OCI-LY7 (cell line): ENCODE data around the gene GPBP1L1. TPM values are rescaled to one million over a fixed set of nuclear protein-coding genes. Genes with fewer than 3 reads are reported as not detected.

Experiments used
- Bru-seq: library from RNA; stranded (reverse); fragments of 400-500 nt; gene quantifications from one replicate; lab custom pipeline; 2021; lab: Mats Ljungman, UMichigan
- BruChase-seq, 2 experiments: library from RNA; stranded (reverse); fragments of 400-500 nt; gene quantifications; one replicate each; lab custom pipeline; 2021; lab: Mats Ljungman, UMichigan
- BruUV-seq: library from RNA; stranded (reverse); fragments of 400-500 nt; replicated peaks from 2 replicates; lab custom pipeline; 2021; lab: Mats Ljungman, UMichigan
- CTCF ChIA-PET: fragments of 300-600 bp; sonication (Branson Sonifier 250); formaldehyde crosslinking; loops from one replicate; lab custom pipeline; 2022; ENCODE audit warnings: antibody characterized with exemption; ENCODE audit not compliant: unreplicated experiment; lab: Charles Lee
- POLR2A ChIA-PET: fragments of 300-600 bp; sonication (Branson Sonifier 250); formaldehyde crosslinking; loops from one replicate; lab custom pipeline; 2022; ENCODE audit warnings: antibody characterized with exemption; lab: Charles Lee
- DNase-seq: peaks from one replicate; pipeline ENCODE4 v3.0.0-alpha.2; 2015; ENCODE audit warnings: low spot score
- H2AFZ ChIP-seq: fragments of 200-600 bp; sonication (generic), shearing (Covaris generic); 2 replicates; pipeline ENCODE4 v1.6.1; 2014; ENCODE audit warnings: mild to moderate bottlenecking, antibody characterized with exemption, low read length, moderate library complexity
- H3K27ac ChIP-seq: fragments of 200-600 bp; sonication (generic); 2 replicates; pipeline ENCODE4 v1.5.1; 2014; ENCODE audit warnings: mixed run types, low read depth, mild to moderate bottlenecking, moderate library complexity, low read length, inconsistent platforms; ENCODE audit not compliant: poor library complexity, severe bottlenecking
- H3K36me3 ChIP-seq: fragments of 200-600 bp; sonication (generic); 2 replicates; pipeline ENCODE4 v1.6.1; 2014; ENCODE audit warnings: mild to moderate bottlenecking, antibody characterized with exemption, low read length, moderate library complexity, mixed read lengths; ENCODE audit not compliant: insufficient read depth
- H3K4me1 ChIP-seq: fragments of 200-600 bp; sonication (generic); 2 replicates; pipeline ENCODE4 v1.5.1; 2014; ENCODE audit warnings: mild to moderate bottlenecking, low read length; ENCODE audit not compliant: insufficient read depth, poor library complexity, severe bottlenecking
- H3K4me2 ChIP-seq: fragments of 200-600 bp; sonication (generic); 2 replicates; pipeline ENCODE4 v1.6.1; 2014; ENCODE audit warnings: mild to moderate bottlenecking, low read length
- H3K4me3 ChIP-seq: fragments of 200-600 bp; sonication (generic); 2 replicates; pipeline ENCODE4 v1.5.1; 2014; ENCODE audit warnings: mild to moderate bottlenecking, low read depth, low read length; ENCODE audit not compliant: poor library complexity, severe bottlenecking
- H3K79me2 ChIP-seq: fragments of 200-600 bp; sonication (generic); 2 replicates; pipeline ENCODE4 v1.6.1; 2016; ENCODE audit warnings: low read depth, mild to moderate bottlenecking, low read length, moderate library complexity, mixed read lengths; ENCODE audit not compliant: insufficient read depth
- H3K9me2 ChIP-seq: fragments of 200-600 bp; sonication (generic); 2 replicates; pipeline ENCODE4 v1.6.1; 2016; ENCODE audit warnings: mild to moderate bottlenecking, low read length, mixed read lengths; ENCODE audit not compliant: insufficient read depth
- H3K9me3 ChIP-seq: fragments of 200-600 bp; sonication (generic); 2 replicates; pipeline ENCODE4 v1.6.1; 2014; ENCODE audit warnings: mild to moderate bottlenecking, mixed run types, low read length, mixed read lengths
- H4K20me1 ChIP-seq: fragments of 200-600 bp; sonication (generic); 2 replicates; pipeline ENCODE4 v1.6.1; 2014; ENCODE audit warnings: mild to moderate bottlenecking, antibody characterized with exemption, low read length, moderate library complexity, mixed read lengths; ENCODE audit not compliant: insufficient read depth
- EZH2phosphoT487 ChIP-seq: fragments of 200-600 bp; sonication (generic); IDR thresholded peaks from 2 replicates; pipeline ENCODE4 v1.6.1; 2018; ENCODE audit warnings: low read depth, borderline replicate concordance, mild to moderate bottlenecking, mixed run types, antibody characterized with exemption, low read length, moderate library complexity, mixed read lengths
- intact Hi-C: fragments of 100-400 bp; cut with micrococcal nuclease; formaldehyde crosslinking; loops from one replicate; pipeline ENCODE4 v1.10.0; 2022; ENCODE audit not compliant: unreplicated experiment
- long read RNA-seq: library from polyadenylated mRNA; stranded (forward); transcript quantifications from one replicate; pipeline ENCODE4 v2.0.0, GENCODE V29; 2022
- total RNA-seq, 2 experiments: library from RNA; depleted of rRNA in 1 of 2; stranded (reverse); fragments of >200 nt in 1 of 2; shearing (Covaris generic) in 1 of 2; gene quantifications; 2 replicates each; pipeline ENCODE4 v1.2.3, GENCODE V29; 2014 to 2022
- TF ChIP-seq, protein P1 (sequence below): fragments of 200-600 bp; sonication (generic); conservative IDR thresholded peaks from 2 replicates; pipeline ENCODE4 v1.5.1; 2014; ENCODE audit warnings: mild to moderate bottlenecking, antibody characterized with exemption, low read length, moderate library complexity, mixed read lengths

The GPBP1L1 gene, protein sequence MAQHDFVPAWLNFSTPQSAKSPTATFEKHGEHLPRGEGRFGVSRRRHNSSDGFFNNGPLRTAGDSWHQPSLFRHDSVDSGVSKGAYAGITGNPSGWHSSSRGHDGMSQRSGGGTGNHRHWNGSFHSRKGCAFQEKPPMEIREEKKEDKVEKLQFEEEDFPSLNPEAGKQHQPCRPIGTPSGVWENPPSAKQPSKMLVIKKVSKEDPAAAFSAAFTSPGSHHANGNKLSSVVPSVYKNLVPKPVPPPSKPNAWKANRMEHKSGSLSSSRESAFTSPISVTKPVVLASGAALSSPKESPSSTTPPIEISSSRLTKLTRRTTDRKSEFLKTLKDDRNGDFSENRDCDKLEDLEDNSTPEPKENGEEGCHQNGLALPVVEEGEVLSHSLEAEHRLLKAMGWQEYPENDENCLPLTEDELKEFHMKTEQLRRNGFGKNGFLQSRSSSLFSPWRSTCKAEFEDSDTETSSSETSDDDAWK
- 89.7 and 101 TPM in 2 replicates for total RNA-seq (2014; rRNA removed; shearing (Covaris generic))
- total RNA-seq (2022): 117 and 130 TPM in 2 replicates
- percentile 93 among the genes with signal in this experiment for Bru-seq, nascent RNA
- BruChase-seq, experiment 1, labeled RNA remaining after a 6-hour chase: percentile 91 among the genes with signal in this experiment
- BruChase-seq, experiment 2, labeled RNA remaining after a 2-hour chase: percentile 93 among the genes with signal in this experiment
- long read RNA-seq, transcript GPBP1L1-201 (12 exons, 3,599 nt): minor isoform, 19 of 207 reads
- long read RNA-seq, transcript GPBP1L1-202 (13 exons, 3,736 nt): major isoform, 63 of 207 reads
- long read RNA-seq, partial matches to known transcripts: 14 of 207 reads
- long read RNA-seq, other reads (novel, unspliced or antisense): 110 of 207 reads

DNA sequence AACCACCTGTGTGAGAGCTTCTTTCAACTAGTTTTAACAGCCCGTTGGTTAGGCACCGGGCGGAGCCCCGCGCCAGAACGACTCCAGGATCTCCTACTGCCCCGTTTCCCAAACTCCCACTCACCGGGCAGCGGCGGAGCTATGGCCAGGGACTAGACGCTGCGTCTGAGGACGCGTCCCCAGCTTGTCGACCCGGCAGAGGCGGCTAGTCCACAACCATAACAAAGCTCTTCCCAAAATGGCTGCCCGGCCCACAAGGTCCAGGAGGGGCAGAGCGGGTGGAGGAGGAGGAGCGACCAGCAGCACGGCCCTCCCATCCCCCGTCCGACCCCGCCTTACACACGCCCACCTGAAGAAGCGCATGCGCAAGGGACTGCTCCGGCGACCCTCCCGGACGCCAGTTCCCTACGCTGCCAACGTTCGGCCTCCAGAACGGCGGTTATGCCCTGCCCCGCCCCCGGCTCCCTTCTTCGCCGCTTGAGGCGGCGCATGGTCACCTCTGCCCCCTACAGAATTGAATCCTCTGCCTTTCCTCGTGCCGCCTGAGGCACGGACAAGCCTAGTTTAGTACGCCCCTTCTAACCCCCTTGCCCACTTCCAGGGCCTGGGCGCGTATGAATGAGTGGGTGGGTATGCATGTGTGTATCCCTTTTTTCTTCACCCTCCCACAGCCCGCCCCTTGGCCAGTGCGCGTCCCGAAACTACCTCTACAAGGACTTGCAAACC, at the start of gene GPBP1L1:
TSS of gene GPBP1L1 (minus strand) at position 246 of the 726 bp plus-strand sequence. CDS start 27,446 bp downstream, outside the sequence.
- intact Hi-C loops: loop anchor here (1.0 to 10.0 kb wide), 8 partner anchors 64 to 561 kb away; partner anchors contain the start of genes IPP, MAST2, MUTYH and PIK3R3
- Histone ChIP-seq H4K20me1 (peaks cover 26% of the 10 kb centered on the region), H3K4me2 (peak within 1 kb of the TSS; percentile 96), H3K4me1 (peaks cover 37% of the 10 kb centered on the region), H3K4me3 (peak within 1 kb of the TSS; percentile 94), H3K9me2 (no peaks in the 10 kb centered on the region), H3K36me3 (peaks cover 35% of the 10 kb centered on the region), H3K9me3 (no peaks in the 10 kb centered on the region), H3K79me2 (peaks cover 83% of the 10 kb centered on the region), H3K27ac (peak within 1 kb of the TSS; percentile 91), H2AFZ (peak within 1 kb of the TSS; percentile 61; the same call in 1 of the 2 replicates)
- CTCF ChIA-PET: interaction anchor here (1.5 kb wide), 1 partner anchor 177 kb away, joined by 4 read pairs; no protein-coding TSS in a partner anchor
- TF ChIP-seq, protein P1, sequence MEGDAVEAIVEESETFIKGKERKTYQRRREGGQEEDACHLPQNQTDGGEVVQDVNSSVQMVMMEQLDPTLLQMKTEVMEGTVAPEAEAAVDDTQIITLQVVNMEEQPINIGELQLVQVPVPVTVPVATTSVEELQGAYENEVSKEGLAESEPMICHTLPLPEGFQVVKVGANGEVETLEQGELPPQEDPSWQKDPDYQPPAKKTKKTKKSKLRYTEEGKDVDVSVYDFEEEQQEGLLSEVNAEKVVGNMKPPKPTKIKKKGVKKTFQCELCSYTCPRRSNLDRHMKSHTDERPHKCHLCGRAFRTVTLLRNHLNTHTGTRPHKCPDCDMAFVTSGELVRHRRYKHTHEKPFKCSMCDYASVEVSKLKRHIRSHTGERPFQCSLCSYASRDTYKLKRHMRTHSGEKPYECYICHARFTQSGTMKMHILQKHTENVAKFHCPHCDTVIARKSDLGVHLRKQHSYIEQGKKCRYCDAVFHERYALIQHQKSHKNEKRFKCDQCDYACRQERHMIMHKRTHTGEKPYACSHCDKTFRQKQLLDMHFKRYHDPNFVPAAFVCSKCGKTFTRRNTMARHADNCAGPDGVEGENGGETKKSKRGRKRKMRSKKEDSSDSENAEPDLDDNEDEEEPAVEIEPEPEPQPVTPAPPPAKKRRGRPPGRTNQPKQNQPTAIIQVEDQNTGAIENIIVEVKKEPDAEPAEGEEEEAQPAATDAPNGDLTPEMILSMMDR: no peak
- TF ChIP-seq EZH2phosphoT487: no peak
- peak; percentile 97 for DNase-seq
- no TSS peak for BruUV-seq
- POLR2A ChIA-PET: interaction anchor here (0.5 to 2.6 kb wide), 17 partner anchors 11 to 513 kb away, joined by 3 to 14 read pairs (median 3); partner anchors contain the start of genes CCDC163 and MMACHC

DNA sequence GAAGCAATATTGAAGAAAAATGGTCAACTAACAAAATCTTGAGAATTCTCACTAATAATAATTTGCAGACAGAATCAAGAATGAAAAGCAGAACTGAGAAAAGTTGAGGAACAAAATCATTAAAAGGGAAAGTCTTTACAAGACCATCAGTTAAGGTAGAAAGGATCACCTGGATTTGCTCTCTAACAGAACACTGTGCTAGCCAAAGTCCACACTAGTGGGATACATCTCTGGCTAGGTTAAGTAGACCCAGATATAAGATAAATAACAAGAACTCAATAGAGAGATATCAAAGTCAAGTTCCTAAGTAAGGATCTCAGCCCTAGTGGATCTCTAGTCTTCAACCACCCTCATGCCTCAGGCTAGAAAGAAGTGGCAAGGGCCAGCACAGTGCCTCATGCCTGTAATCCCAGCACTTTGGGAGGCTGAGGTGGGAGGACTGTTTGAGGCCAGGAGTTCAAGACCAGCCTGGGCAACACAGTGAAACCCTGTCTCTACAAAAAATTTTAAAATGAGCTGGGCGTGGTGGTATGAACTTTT, 44.5 kb upstream of the GPBP1L1 start:
- Histone ChIP-seq H3K9me3 (no peaks in the 10 kb centered on the region), H3K36me3 (no peaks in the 10 kb centered on the region), H3K79me2 (no peaks in the 10 kb centered on the region), H3K4me3 (no peak overlapping the region), H2AFZ (no peak overlapping the region), H3K4me2 (peak overlapping the region; percentile 5; the same call in 1 of the 2 replicates), H4K20me1 (no peaks in the 10 kb centered on the region), H3K9me2 (no peaks in the 10 kb centered on the region), H3K27ac (no peak overlapping the region), H3K4me1 (peaks cover 16% of the 10 kb centered on the region)
- ChIA-PET CTCF (no interaction called here), POLR2A (interaction anchor here (0.9 to 1.4 kb wide), 3 partner anchors 12 to 45 kb away, joined by 3 to 6 read pairs (median 3); partner anchors contain the start of gene GPBP1L1)
- intact Hi-C loops: no loop called here
- BruUV-seq: no TSS peak
- TF ChIP-seq EZH2phosphoT487: no peak
- TF ChIP-seq, protein P1: no peak
- DNase-seq: peak; percentile 11
